Measurements from ENCODE around the gene TNFRSF1B.

DNA sequence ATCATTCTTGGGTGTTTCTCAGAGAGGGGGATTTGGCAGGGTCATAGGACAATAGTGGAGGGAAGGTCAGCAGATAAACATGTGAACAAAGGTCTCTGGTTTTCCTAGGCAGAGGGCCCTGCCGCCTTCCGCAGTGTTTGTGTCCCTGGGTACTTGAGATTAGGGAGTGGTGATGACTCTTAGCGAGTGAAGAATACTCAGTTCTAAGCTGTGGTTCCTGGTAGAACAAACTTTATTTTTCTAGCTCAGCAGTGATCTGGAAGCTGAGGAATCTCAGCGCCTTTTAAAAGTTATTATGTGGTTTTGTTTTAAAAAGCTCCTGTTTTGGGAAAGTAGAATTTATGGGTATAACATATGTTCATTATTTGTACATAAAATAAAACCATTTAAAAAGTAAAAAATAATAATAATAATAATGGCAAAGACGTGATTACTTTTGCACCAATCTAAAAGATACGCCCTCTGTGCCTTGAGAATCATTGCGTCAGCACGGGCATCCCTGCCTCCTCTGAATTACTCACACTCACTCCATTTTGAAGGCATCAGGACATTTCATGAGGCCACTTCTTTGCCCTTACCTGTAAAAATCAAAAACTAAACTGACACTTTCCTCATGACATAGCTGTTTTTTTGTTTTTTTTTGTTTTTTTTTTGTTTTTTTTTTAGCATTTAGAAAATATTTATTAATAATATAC is 29.7 kb upstream of the TNFRSF1B start:
- no peak for TF ChIP-seq EZH2 (IDR thresholded peaks at IDR 0.05; ENCODE audit: low read length)
- TF ChIP-seq, protein P1, sequence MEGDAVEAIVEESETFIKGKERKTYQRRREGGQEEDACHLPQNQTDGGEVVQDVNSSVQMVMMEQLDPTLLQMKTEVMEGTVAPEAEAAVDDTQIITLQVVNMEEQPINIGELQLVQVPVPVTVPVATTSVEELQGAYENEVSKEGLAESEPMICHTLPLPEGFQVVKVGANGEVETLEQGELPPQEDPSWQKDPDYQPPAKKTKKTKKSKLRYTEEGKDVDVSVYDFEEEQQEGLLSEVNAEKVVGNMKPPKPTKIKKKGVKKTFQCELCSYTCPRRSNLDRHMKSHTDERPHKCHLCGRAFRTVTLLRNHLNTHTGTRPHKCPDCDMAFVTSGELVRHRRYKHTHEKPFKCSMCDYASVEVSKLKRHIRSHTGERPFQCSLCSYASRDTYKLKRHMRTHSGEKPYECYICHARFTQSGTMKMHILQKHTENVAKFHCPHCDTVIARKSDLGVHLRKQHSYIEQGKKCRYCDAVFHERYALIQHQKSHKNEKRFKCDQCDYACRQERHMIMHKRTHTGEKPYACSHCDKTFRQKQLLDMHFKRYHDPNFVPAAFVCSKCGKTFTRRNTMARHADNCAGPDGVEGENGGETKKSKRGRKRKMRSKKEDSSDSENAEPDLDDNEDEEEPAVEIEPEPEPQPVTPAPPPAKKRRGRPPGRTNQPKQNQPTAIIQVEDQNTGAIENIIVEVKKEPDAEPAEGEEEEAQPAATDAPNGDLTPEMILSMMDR (optimal IDR thresholded peaks at IDR 0.05 in 1 of 3, IDR thresholded peaks at IDR 0.05 in 1 of 3, conservative IDR thresholded peaks at IDR 0.05 in 1 of 3; ENCODE audit: extremely low read depth in 1 of 3, insufficient read depth in 2 of 3, low read length in 3 of 3) = no peak

Data from keratinocyte (primary cell).